GOT3 (cell line): ENCODE results near the gene POTEI.
"Not testable (repeated sequence)": the region's sequence is repeated elsewhere in the genome, so short reads cannot be mapped to it uniquely, and the experiment has no call there.

Experiments used
- DNase-seq: peaks from one replicate; lab custom pipeline; 2025; ENCODE audit warnings: mixed read lengths; lab: John Stamatoyannopoulos, UW

The POTEI gene

DNA sequence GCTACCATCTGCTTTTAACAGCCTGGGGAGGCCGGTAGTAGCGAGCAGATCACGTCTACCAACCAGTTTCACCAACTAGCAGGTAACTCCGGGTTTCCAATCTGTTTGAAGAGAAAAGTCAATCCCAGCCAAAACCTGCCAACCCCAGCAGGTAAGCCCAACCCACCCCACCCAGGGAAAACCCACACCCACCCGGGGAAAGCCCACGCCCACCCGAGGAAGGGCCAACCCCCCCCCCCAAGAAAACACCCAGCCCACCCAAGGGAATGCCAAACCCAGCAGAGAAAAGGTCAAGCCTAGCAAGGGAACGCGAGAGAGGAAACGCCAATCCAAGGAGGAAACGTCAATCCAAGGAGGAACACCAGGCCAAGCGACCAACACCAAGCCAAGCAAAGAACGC, at the start of gene POTEI:
Gene POTEI (minus strand): TSS at position 101 of the 400 bp plus-strand sequence. CDS start 93 bp downstream, at position 8.
- DNase-seq = not testable (repeated sequence)

DNA sequence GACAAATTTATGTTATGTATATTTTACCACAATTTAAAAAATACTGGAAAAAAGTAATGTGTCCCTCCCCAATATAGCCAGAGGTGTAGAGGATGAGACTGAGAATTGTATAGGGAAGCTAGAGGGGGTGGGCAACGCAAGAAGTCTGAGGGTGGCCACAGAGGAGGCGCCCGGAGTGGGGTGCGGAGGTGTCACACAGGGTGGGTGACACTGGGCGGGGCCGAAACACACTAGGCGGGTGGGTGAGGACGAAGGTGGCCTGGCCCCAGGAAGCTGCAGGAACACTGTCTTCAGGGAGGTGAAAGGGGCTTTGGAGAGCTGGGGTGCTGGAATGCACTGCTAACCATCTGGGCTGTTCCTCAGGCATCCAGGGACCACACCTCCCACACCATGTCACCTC, 47.3 kb upstream of the POTEI start:
- not testable (repeated sequence) for DNase-seq

DNA sequence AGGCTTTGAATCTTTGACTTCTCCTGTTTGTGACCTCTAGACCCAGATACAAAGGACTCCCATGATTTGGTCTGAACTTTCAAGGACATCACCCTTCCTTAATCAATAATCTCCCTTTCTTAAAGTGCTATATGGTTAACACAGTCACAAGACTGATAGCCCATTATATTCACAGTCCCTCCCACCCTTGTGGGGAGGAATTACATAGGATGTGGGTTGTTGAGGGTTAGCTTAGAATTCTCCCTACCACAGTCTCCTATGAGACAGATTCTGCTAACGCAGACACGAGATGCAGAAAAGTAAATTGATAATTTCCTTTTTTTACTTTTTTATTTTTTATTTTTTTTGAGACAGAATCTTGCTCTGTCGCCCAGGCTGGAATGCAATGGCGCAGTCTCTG, 45.0 kb upstream of the POTEI start:
- not testable (repeated sequence) for DNase-seq

DNA sequence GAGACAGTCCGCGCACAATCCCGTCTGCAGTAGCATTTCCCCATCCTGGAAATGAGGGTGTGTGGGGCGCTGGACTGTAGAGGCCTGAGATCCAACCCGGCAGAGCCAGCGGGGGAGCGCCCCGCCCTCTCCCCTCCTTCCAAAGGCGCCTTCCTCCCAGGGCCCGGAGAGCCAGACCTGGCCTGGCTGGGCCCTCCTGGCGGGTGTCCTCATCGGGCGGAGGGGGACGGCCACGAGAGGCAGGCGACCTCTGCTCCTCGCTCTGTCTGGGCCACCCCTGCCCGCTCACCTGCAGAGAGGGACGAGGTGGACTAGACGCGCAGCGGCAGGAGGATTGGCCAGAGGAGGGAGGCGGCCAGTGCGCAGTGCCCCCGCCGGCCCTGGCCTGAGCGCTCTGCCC, 40.3 kb upstream of the POTEI start:
- not testable (repeated sequence) for DNase-seq

DNA sequence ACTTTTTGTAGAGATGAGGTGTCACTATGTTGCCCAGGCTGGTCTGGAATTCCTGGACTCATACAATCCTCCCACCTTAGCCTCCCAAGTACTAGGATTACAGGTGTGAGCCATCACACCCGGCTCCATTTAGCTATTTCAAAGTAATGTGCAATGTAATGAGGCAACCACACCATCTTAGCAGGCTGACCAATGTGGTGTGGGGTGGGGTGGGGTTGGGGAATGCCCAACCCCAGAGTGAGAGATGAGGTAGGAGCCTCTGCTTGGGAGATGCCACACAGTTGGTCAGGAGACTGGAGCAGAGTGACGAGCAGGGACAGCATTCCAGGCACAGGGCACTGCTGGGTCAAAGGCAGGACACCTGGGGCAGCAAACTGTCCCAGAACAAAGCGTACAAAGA, 39.3 kb upstream of the POTEI start:
- not testable (repeated sequence) for DNase-seq

DNA sequence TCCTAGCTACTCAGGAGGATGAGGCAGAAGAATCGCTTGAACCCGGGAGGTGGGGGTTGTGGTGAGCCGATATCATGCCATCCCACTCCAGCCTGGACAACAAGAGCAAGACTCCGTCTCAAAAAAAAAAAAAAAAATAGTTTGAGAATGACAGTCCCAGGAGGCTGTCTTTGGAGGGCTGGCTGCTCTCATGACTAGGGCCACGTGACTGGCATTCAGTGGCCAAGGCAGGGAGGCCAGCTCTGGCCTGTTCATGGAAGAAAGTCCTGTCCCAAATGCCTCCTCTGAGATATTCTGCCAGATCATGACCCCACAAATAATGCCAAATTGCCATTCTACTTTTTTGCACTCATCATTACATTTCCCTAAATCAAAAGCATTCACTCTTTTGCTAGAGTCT, 35.9 kb upstream of the POTEI start:
- DNase-seq = not testable (repeated sequence)

DNA sequence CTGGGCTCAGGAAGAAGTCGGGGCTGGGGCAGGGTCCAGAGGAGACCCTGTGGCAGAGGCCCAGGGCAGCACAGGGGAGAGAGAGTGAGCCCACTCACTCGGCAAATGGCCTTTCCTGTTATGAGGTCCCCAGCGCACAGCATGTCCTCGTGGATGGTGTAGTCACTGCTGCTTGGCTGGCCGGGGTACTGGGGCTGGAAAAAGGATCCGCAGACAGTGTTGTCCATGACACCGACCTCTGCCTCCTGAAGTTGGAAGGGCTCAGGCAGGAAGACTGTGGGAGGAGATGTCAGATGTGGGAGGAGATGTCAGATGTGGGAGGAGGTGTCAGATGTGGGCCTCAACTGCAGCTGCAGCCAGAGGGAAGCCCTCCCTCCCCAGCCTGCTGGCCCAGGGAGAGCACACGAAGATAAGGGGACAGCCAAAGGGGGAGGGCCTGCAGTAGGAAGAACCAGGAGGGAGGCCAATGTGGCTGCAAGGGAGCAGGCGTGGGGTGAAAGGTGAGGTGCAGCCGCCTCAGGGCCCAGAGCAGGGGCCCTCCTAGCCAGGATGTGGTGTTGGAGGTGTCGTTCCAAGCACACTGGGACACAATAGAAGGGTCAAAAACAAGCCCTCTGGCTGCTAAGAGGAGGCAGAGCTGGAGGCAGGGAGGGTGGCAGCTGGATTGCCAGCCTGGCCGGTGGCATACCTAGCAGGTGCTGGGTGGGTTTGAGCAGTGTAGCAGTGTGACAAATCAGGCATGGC, 34.8 kb upstream of the POTEI start:
- not testable (repeated sequence) for DNase-seq

DNA sequence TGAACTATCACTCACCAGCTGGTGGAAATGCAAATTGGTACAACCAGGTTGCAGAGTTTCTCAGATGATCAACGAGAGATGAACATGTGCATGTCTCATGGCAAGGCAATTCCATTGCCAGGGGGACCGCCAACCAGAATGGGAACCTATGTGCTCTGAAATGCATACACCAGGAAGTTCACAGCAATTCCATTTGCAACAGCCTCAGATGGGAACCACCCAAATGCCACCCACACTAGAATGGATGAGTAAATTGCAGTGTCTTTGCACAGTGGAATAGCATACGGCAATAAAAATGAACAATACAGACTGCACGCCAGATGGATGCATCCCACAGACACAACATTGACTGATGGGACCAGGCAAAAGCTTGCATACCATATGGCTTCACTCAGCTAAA, 33.7 kb upstream of the POTEI start:
- DNase-seq = not testable (repeated sequence)

DNA sequence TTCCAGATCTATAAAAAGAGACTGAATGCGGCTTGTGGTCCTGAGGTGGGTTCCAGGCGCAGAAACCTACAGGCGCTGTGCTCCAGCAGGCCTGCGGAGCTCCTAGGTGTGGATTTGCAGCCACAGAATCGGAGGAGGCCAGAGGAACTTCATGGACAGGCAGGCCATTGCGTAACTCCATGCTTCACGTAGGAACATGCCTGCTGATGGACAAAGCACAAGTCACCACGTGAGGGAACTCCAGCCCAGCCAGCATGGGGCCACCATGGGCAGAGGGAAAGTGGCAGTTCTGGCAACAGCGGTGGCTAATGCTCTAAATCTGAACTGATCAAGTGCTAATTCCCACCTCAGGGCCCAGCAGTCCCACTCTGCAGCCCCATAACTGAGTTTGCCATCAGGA, 29.1 kb upstream of the POTEI start:
- not testable (repeated sequence) for DNase-seq

DNA sequence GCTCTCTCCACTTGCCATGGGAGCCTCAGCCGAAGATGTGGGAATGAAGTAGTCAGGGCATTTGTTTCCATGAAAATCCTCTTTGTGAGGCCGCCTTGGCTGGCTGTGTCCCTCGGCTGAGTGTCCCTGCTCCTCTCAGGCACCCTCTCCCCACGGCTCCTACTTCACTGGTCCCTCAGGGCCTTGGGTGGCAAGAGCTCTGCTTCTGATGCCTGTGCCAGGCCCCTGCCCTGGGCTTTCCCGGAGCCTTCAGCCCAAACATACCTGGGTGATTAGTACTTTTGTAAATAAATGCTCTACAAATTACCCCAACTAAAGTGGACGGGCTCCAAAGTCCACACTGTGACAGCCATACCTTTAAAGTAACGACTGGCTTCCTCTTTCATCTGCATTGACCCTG, 27.5 kb upstream of the POTEI start:
- not testable (repeated sequence) for DNase-seq

DNA sequence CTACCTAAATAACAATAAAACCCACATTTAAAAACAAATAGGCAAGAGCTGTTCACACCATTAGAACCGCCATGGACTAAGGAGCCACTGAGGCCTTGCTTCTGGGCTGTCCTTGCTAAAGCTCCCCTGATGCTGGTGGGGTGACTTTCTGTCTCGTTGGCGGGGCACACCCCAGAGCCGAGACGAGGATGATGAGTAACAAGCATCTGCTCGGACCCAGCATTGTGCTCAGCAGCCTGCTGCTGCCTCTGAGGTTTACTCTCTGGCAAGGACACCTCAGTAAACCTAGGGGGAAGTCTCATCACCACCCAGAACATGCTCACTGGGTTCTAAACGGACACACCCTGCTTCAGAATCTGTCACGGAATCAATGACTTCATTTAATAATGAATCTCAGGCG, 22.5 kb upstream of the POTEI start:
- DNase-seq = not testable (repeated sequence)

DNA sequence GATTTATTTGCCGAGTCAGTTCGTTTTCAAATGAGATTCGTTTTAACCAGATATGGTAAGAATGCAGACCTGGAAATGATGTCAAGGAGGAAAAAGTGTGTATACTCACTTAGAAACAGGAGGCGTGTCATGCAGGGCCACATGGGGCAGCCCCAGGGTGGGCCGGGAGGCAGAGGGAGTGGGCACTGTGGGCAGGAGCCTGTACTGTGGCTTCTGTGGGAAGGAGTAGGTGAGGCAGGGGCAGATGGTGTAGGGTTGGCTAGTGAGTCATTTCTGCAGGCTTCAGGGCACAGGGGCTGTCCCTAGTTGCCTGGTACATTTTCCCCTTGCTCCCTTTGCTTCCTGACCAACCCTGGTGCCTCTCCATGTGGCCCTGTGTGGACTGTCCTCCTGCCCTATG, 22.1 kb upstream of the POTEI start:
- not testable (repeated sequence) for DNase-seq

DNA sequence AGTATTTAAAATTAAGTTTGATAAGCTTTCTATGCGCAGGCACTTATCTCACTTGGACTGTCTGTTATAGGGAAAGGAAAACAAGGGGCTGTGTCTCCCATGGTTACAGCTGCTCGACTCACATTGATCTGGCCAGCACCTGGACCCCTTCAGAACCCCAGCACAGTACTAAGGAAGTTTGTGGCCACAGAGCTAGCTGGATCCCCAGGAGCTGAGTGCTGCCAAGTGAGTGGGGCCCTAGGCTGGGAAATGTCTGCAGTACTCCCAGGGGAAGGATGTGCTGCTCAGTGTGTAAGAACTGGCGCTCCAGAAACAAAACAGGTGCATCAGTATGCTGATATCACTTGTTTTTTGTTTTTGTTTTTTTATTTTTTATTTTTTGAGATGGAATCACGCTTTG, 21.1 kb upstream of the POTEI start:
- DNase-seq = not testable (repeated sequence)

DNA sequence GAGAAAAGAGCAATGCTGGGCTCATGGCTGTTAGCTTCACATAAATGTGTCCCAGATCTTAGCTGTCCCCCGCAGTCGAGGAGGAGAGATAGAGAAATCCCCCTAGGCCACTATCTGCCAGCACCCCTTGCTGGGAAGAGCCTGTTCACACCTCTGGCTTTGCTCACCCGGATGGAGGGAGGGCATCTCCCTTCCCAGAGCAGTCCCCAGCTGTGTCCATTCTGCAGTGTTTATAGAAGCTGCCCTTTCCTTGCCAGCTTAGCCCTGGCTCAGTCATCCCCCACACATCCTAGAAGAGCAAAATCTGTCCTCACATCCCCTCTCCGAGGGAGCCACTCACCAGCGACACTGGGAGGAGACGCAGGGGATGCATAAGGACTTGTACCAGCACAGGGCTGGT, 20.4 kb upstream of the POTEI start:
- DNase-seq = not testable (repeated sequence)

DNA sequence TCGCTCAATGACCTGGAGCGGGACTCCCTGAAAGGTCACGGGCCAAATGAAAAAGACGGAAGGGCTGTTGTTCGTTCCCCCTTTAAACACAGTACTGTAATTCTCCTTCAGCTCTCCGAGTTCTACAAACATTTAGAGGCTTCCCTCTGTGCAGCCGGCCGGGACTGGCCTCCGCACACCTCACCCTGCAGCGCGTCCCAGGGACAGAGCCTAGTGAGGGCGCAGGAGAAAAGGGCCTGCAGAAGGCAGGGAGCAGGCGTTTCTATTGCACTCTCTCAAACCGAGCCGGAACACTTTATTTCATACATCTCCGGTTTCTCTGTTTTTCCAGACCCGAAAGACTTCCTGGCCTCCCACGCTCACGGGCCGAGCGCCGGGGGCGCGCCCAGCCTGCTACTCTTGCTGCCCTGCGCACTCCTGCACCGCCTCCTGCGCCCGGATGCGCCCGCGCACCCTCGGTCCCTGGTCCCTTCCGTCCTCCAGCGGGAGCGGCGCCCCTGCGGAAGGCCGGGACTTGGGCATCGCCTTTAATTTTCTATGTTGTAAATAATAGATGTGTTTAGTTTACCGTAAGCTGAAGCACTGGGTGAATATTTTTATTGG, 18.3 kb upstream of the POTEI start:
- DNase-seq = not testable (repeated sequence)

DNA sequence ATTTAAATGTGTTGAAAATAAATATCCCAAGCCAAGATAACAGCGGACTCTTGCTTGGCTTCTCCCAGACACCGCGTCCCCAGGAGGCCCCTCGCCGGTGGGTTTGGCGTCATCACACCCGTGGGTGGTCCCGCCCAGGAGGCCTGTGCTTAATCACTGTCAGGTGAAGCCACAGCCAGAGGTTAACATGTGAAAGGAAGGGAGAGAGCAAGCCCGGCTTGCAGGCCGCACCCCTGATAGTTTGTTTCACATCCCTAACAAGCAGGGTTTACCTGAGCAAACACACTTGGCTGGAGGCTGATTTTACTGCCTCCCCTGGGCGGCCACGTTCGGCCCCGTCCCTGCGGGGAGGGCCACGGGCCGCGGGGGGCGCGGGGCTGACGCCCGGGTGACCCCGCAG, 13.3 kb upstream of the POTEI start:
- DNase-seq = not testable (repeated sequence)

DNA sequence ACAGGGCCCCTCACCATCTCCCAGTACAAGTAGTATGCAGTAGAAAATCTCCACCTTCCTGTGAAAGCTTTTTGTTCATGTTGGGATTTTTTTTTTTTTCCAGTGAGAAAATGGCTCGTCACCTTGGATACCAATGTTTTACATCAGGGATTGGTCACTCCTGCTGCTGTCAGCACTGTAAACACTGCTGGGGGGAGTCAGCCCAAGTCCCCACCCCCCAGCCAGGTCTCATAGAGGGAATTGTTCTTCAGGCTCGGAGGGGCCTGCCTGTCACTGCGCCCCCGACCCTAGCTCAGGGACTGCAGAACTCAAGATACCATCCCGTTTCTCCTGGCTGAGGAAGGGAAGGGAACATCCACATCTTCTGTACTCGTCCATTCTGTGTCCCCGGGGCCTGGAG, 11.9 kb upstream of the POTEI start, which contains the start of gene CFC1B:
Gene CFC1B (plus strand): TSS at position 231 of the 400 bp plus-strand sequence. CDS start 263 bp downstream, outside the sequence.
- DNase-seq = not testable (repeated sequence)

DNA sequence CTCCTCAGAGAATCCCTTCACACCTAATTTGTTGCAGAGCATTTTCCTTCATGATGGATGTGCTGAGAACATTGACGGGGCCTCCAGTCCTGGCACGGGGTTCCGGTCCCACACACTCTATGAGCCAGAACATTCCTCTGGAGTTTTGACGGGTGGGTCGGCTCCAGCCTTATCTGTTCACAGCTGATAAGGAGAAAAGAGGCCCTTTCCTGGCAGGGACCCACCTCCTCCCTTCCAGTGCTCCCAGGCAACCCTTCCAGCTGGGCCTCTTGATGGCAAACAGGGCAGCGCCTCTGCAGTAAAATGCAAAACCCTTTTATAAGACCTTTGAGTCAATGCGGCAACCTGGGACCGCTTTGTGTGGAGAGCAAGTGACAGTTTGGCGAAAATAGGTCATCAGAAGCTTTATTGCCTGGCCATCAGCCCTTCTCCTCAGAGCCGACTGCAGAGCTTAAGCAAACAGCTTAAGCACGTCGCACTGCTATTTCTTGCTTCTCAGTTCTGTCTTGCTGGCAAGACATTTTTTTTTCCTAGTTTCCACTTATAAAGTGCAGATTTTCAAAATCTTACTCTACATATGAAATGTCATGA, 9.5 kb upstream of the POTEI start:
- DNase-seq = not testable (repeated sequence)

DNA sequence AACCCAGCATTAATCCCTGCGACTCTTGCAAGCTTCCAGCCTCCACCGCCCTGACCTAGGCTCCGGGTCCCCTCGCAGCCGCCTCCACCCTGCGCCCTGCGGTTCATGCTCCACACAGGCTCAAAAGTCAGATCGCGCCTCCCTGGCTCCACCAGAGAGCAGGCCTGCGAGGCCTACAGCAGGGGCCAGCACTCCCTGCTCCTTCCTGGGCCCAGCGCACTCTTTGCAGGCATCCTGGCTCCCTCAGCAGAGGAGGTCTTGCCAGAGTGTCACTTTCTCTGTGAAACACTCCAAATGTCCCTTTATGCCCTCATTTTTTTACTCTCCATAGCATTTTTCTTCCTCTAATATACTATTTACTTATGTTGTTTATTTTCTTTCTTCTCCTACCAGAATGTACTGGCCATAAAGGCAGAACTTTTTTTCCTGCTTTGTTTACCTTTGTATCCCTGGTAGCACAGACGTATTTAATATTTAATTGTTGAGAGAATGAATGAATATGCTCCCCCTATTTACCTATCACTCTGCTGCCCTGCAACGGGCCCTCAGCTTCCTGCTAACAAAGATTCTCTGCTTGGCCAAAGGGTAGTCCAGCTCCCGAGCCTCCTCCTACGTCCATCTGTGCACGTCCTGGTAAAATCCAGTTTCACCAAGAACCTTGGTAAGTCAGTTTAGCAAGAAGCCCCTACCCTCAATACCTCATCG, 2.8 kb upstream of the POTEI start:
- not testable (repeated sequence) for DNase-seq

DNA sequence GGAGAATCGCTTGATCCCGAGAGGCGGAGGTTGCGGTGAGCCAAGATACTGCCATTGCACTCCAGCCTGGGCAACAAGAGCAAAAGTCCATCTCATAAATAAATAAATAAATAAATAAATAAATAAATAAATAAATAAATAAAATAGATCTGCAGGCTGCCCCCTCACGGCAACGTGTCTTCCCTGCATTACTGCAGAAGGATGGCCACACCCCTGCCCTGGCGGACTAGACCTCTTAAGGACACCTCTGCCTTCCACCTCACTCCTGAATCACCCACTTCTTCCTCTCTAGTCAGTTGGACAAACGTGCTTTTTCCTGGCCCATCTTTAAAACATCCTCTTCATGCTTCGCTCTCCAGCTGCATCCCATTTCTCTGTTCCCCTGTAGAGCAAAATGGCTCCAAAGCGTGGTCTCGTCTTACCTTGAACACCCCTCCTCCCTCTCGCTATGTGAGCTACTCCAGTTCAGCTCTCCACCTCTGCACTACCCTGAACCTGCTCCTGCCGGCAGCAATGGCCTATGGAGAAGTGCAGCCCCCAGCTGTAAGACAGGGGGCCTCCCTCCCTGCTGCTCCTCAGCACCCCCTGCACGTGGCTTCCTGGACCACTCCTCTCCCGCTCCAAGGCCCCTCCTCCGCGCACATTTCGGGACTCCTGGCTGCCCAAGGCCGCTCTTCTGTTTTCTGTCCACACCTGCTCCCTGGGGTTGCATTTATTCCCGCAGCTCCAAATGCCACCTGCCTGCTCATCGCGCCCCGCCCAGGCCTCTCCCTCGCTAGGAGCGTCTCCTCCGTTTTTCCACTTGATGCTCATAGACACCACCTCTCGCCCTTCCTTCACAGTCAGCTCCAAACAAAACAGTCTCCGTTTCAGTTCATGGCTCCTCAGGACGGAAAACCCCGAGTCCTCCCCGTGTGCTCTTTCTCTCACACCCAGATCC, 1.9 kb upstream of the POTEI start:
- DNase-seq = not testable (repeated sequence)

DNA sequence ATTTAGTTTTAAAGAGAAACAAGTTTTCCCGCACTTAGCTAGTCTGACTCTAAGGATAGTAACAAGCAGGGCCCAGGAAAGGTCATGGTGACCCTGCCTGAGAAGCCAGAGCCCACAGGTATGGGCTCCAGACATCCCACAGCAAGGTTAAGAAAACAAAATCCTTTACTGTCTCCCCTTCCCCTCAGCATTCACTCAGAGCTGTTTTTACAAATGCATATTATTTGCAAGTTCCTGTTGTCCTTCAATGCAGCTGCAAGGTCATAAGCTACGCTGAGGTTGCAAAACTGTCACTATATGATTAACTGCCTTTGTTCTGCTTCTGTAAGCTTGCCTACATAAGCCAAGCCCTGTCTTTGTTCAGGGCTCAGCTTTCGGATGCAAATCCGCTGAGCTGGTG, 18.1 kb downstream of the POTEI start:
- DNase-seq = not testable (repeated sequence)
